GM23338 (cell line): ENCODE measurements around the gene POLR1A. TPM values are rescaled to one million over a fixed set of nuclear protein-coding genes. Genes with fewer than 3 reads are reported as not detected.

Experiments
- ATAC-seq: fragments of 200-7000 bp; cut with Tn5 transposase; 3 replicates; pipeline ENCODE4 v1.9.1; 2020
- DNase-seq: peaks from one replicate; pipeline ENCODE4 v3.0.0-alpha.2; 2015; ENCODE audit warnings: low spot score
- H2AFZ ChIP-seq: fragments of 200-600 bp; sonication (generic); 2 replicates; pipeline ENCODE4 v1.8.0; 2016; ENCODE audit warnings: antibody characterized with exemption, mild to moderate bottlenecking, moderate library complexity
- H3F3A ChIP-seq: fragments of 200-600 bp; sonication (generic); replicated peaks from 2 replicates; pipeline ENCODE4 v1.8.0; 2017; ENCODE audit warnings: antibody characterized with exemption, mixed run types, low read depth
- H3K27ac ChIP-seq: fragments of 200-600 bp; sonication (generic); 2 replicates; pipeline ENCODE4 v1.6.1; 2016; ENCODE audit warnings: low read depth
- H3K27me3 ChIP-seq: fragments of 200-600 bp; sonication (generic); 2 replicates; pipeline ENCODE4 v1.8.0; 2016; ENCODE audit warnings: mild to moderate bottlenecking, mixed run types, moderate library complexity; ENCODE audit not compliant: insufficient read depth
- H3K36me3 ChIP-seq: fragments of 200-600 bp; sonication (generic); 2 replicates; pipeline ENCODE4 v1.8.0; 2016; ENCODE audit warnings: mild to moderate bottlenecking; ENCODE audit not compliant: insufficient read depth
- H3K4me1 ChIP-seq: fragments of 200-600 bp; sonication (generic); 2 replicates; pipeline ENCODE4 v1.8.0; 2016; ENCODE audit warnings: mild to moderate bottlenecking, moderate library complexity; ENCODE audit not compliant: insufficient read depth
- H3K4me2 ChIP-seq: fragments of 200-600 bp; sonication (generic); 2 replicates; pipeline ENCODE4 v1.7.1; 2017; ENCODE audit warnings: mixed run types
- H3K4me3 ChIP-seq: fragments of 200-600 bp; sonication (generic); 2 replicates; pipeline ENCODE4 v1.6.1; 2016; ENCODE audit warnings: mixed run types
- H3K79me2 ChIP-seq: fragments of 200-600 bp; sonication (generic); replicated peaks from 2 replicates; pipeline ENCODE4 v1.8.0; 2017; ENCODE audit warnings: mild to moderate bottlenecking; ENCODE audit not compliant: insufficient read depth
- H3K9me2 ChIP-seq: fragments of 200-600 bp; sonication (generic); 2 replicates; pipeline ENCODE4 v1.8.0; 2017; ENCODE audit not compliant: insufficient read depth
- H4K20me1 ChIP-seq: fragments of 200-600 bp; sonication (generic); replicated peaks from 2 replicates; pipeline ENCODE4 v1.8.0; 2017; ENCODE audit warnings: mild to moderate bottlenecking; ENCODE audit not compliant: insufficient read depth
- H3K27ac Mint-ChIP-seq: 2 replicates; pipeline ENCODE4 v1.8.0; 2020; ENCODE audit warnings: inconsistent platforms, mild to moderate bottlenecking, moderate library complexity, mixed read lengths
- H3K27me3 Mint-ChIP-seq: 3 replicates; pipeline ENCODE4 v1.8.0; 2022; ENCODE audit warnings: low read depth, mild to moderate bottlenecking, moderate library complexity, mixed read lengths, inconsistent platforms; ENCODE audit not compliant: insufficient read depth, poor library complexity
- H3K36me3 Mint-ChIP-seq: 3 replicates; pipeline ENCODE4 v1.8.0; 2021; ENCODE audit warnings: low read depth, mild to moderate bottlenecking, inconsistent platforms, moderate library complexity, mixed read lengths
- H3K4me1 Mint-ChIP-seq: 3 replicates; pipeline ENCODE4 v1.8.0; 2020; ENCODE audit warnings: mild to moderate bottlenecking, inconsistent platforms, mixed read lengths
- H3K4me3 Mint-ChIP-seq: 3 replicates; pipeline ENCODE4 v1.8.0; 2021; ENCODE audit warnings: moderate library complexity, mild to moderate bottlenecking, inconsistent platforms, mixed read lengths
- H3K9me3 Mint-ChIP-seq: 3 replicates; pipeline ENCODE4 v1.8.0; 2020; ENCODE audit warnings: moderate library complexity, mild to moderate bottlenecking, inconsistent platforms, mixed read lengths
- CREB1 ChIP-seq: fragments of 250-450 bp; sonication (Bioruptor Pico); IDR thresholded peaks from 2 replicates; pipeline ENCODE4 v1.5.0; 2020; ENCODE audit warnings: low read depth, mild to moderate bottlenecking, moderate library complexity
- ETS1 ChIP-seq: IDR thresholded peaks from 2 replicates; pipeline ENCODE4 v1.6.1; 2016; ENCODE audit warnings: antibody characterized with exemption
- EZH2 ChIP-seq: fragments of 200-600 bp; sonication (generic); IDR thresholded peaks from one replicate; pipeline ENCODE4 v1.8.0; 2017; ENCODE audit warnings: antibody characterized with exemption, mild to moderate bottlenecking, low read depth; ENCODE audit not compliant: unreplicated experiment
- NANOG ChIP-seq: IDR thresholded peaks from 2 replicates; pipeline ENCODE4 v1.6.1; 2016; ENCODE audit warnings: antibody characterized with exemption, borderline replicate concordance
- POLR2AphosphoS5 ChIP-seq: IDR thresholded peaks from 2 replicates; pipeline ENCODE4 v1.6.1; 2016; ENCODE audit warnings: antibody characterized with exemption, low read depth
- REST ChIP-seq: IDR thresholded peaks from one replicate; pipeline ENCODE4 v1.6.1; 2018; ENCODE audit warnings: antibody characterized with exemption; ENCODE audit not compliant: unreplicated experiment
- STAT1 ChIP-seq: IDR thresholded peaks from one replicate; pipeline ENCODE4 v1.6.1; 2016; ENCODE audit warnings: antibody characterized with exemption; ENCODE audit not compliant: unreplicated experiment
- ZNF331 ChIP-seq: fragments of 250-450 bp; sonication (Bioruptor Pico); IDR thresholded peaks from 2 replicates; pipeline ENCODE4 v1.5.0; 2020; ENCODE audit warnings: low read depth, mild to moderate bottlenecking, moderate library complexity
- polyA plus RNA-seq: library from polyadenylated mRNA; unstranded; fragments of >200 nt; fragmentation: Nextera tagmentation; extraction: Ambion mirVana; gene quantifications from 2 replicates; pipeline ENCODE4 v1.2.1, GENCODE V29; 2016
- total RNA-seq: library from RNA; depleted of rRNA; stranded (reverse); fragments of >200 nt; shearing (Covaris generic); gene quantifications from 2 replicates; pipeline ENCODE4 v1.2.3, GENCODE V29; 2014

POLR1A gene
- total and polyA plus RNA-seq, 2 experiments from 2014 or later, result 13.8 to 43.2 TPM

- Histone ChIP-seq H4K20me1 (peaks cover 7% of the 10 kb centered on the region), H3K4me2 (no peak overlapping the region)
Observed at GRCh38 chr2:86035883-86036668, 69.6 kb downstream of the POLR1A start.

More at GRCh38 chr2:86035883-86036668, 69.6 kb downstream of the POLR1A start:
- H3F3A ChIP-seq, result no peaks in the 10 kb centered on the region
- Mint-ChIP-seq H3K27ac (peak overlapping the region; percentile 74), H3K4me3 (no peak overlapping the region), H3K9me3 (no peaks in the 10 kb centered on the region), H3K36me3 (peaks cover 86% of the 10 kb centered on the region), H3K27me3 (peaks cover 6% of the 10 kb centered on the region), H3K4me1 (peaks cover 14% of the 10 kb centered on the region; the same call in 2 of the 3 replicates)
- H3K4me3 ChIP-seq, result no peak overlapping the region
- no peak for TF ChIP-seq CREB1
- TF ChIP-seq POLR2AphosphoS5, result no peak
- TF ChIP-seq REST, result no peak
- no peak for TF ChIP-seq STAT1
- TF ChIP-seq EZH2, result no peak
- no peak for TF ChIP-seq ZNF331 (CRISPR knock-in tag)
- TF ChIP-seq ETS1, result no peak
- no peak for TF ChIP-seq NANOG
- ATAC-seq (peak; percentile 60), DNase-seq (peak; percentile 19)
- no peaks in the 10 kb centered on the region for H3K9me2 ChIP-seq
- no peak overlapping the region for H3K27ac ChIP-seq
- no peaks in the 10 kb centered on the region for H3K4me1 ChIP-seq
- H3K36me3 ChIP-seq, result peaks cover 30% of the 10 kb centered on the region
- no peaks in the 10 kb centered on the region for H3K79me2 ChIP-seq
- no peaks in the 10 kb centered on the region for H3K27me3 ChIP-seq
- no peak overlapping the region for H2AFZ ChIP-seq
